ENCODE results near the gene FAM83G.

The FAM83G gene

DNA sequence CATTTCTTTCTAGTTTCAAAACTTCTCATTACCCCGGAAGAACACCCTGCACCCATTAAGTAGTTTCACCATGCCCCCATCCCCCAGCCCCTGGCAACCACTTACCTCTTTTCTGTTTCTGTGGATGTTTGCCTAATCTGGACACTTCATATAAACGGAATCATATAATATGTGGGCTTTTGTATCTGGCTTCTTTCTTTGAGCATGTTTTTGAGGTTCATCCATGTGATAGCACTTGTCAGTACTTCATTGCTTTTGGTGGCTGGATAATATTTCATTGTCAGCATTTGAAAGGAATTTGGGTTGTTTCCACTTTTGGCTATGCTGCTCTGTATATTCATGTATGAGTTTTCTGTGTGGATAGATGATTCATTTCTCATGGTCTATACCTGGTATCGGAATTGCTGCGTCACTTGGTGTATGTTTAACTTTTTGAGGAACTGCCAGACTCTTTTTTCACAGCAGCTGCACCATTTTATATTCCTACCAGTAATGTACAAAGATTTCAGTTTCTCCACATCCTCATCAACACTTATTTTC lies 82.6 kb downstream of the FAM83G start:
- no peaks in the 10 kb centered on the region for H3K4me1 ChIP-seq (ENCODE audit: insufficient read depth, insufficient read length)
- H3K36me3 ChIP-seq (ENCODE audit: insufficient read depth, insufficient read length, low read length) = peaks cover 22% of the 10 kb centered on the region
- H3K4me3 ChIP-seq (ENCODE audit: insufficient read length, low read depth) = no peak overlapping the region
- no peak overlapping the region for H3K9ac ChIP-seq (ENCODE audit: insufficient read length, low read depth)
- TF ChIP-seq SUZ12 (IDR thresholded peaks at IDR 0.05; ENCODE audit: extremely low read depth, insufficient read depth, insufficient read length) (no peak), ZNF274 (IDR thresholded peaks at IDR 0.05; ENCODE audit: low read depth, low read length) (no peak), YY1 (IDR thresholded peaks at IDR 0.05; ENCODE audit: insufficient read depth, insufficient read length) (no peak)
- no peaks in the 10 kb centered on the region for H3K27me3 ChIP-seq (ENCODE audit: insufficient read depth, insufficient read length)
- H3K9me3 ChIP-seq (ENCODE audit: insufficient read depth, low read length) = no peaks in the 10 kb centered on the region
- no peak for DNase-seq (ENCODE audit: low read depth, low spot score)

DNA sequence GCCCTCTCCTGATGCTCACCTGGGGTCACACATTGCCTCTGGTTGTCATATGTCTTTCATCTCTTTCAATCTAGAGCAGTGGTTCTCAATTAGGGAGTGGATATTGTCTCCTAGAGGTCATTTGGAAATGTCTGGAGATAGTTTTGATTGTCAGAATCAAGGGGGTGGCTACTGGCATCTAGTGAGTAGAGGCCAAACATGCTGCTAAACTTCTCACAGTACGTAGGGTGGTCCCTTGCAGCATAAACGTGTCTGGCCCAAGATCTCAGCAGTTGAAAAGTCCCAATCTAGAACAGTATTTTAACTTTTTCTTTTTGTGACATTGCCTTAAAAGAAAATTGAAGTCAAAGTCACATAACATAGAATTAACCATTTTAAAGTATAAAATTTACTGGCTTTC lies 83.1 kb downstream of the FAM83G start:
- TF ChIP-seq YY1 (IDR thresholded peaks at IDR 0.05; ENCODE audit: insufficient read depth, insufficient read length) (no peak), ZNF274 (IDR thresholded peaks at IDR 0.05; ENCODE audit: low read depth, low read length) (no peak), SUZ12 (IDR thresholded peaks at IDR 0.05; ENCODE audit: extremely low read depth, insufficient read depth, insufficient read length) (no peak)
- Histone ChIP-seq H3K9ac (ENCODE audit: insufficient read length, low read depth) (no peak overlapping the region), H3K9me3 (ENCODE audit: insufficient read depth, low read length) (no peaks in the 10 kb centered on the region), H3K36me3 (ENCODE audit: insufficient read depth, insufficient read length, low read length) (peaks cover 24% of the 10 kb centered on the region), H3K27me3 (ENCODE audit: insufficient read depth, insufficient read length) (no peaks in the 10 kb centered on the region), H3K4me3 (ENCODE audit: insufficient read length, low read depth) (no peak overlapping the region), H3K4me1 (ENCODE audit: insufficient read depth, insufficient read length) (no peaks in the 10 kb centered on the region)
- DNase-seq (ENCODE audit: low read depth, low spot score) = no peak

DNA sequence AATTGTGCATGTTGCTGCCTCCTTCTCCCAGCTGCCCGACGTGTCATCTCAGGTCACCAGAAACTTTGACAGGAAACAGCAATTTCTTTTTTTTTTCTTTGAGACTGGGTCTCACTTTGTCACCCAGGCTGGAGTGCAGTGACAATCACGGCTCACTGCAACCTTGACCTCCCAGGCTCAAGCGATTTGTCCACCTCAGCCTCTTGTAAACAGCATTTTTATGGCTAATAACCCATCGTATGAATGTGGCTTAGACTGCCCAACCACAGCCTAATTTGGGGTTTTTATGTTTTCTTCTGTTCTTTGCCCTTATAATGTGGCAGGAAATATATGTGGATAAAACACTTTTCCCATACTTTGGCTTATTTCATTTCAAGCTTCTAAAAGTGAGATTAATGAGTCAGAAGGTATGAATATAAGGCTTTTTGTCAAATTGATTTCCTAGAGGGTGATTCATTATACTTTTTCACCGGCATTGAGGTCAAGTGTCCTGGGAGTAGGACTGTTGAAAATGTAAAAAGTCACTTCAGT lies 83.6 kb downstream of the FAM83G start:
- Histone ChIP-seq H3K27me3 (ENCODE audit: insufficient read depth, insufficient read length) (no peaks in the 10 kb centered on the region), H3K9ac (ENCODE audit: insufficient read length, low read depth) (no peak overlapping the region), H3K4me3 (ENCODE audit: insufficient read length, low read depth) (no peak overlapping the region), H3K4me1 (ENCODE audit: insufficient read depth, insufficient read length) (no peaks in the 10 kb centered on the region), H3K9me3 (ENCODE audit: insufficient read depth, low read length) (no peaks in the 10 kb centered on the region), H3K36me3 (ENCODE audit: insufficient read depth, insufficient read length, low read length) (peaks cover 24% of the 10 kb centered on the region)
- TF ChIP-seq ZNF274 (IDR thresholded peaks at IDR 0.05; ENCODE audit: low read depth, low read length) (no peak), SUZ12 (IDR thresholded peaks at IDR 0.05; ENCODE audit: extremely low read depth, insufficient read depth, insufficient read length) (no peak), YY1 (IDR thresholded peaks at IDR 0.05; ENCODE audit: insufficient read depth, insufficient read length) (no peak)
- DNase-seq (ENCODE audit: low read depth, low spot score) = no peak

DNA sequence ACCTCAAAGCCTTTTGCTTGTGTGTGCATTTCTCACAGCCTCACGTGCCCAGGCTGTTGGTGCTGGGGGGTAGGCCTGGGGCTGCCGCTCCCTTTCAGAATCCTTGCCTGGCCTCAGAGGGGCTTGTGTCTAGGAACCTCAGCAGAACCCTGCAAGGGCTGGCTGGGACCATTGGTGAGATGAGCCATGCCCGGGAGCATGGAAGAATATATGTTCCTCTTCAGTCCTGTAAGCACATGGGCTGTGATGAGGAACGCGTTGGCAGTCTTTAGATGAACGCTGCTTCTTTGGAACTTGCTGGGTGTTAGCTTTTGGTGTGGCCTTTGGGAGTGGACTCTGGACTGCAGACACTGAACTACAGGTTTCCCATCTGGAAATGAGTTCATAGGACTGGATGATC lies 84.6 kb downstream of the FAM83G start:
- Histone ChIP-seq H3K4me1 (ENCODE audit: insufficient read depth, insufficient read length) (no peaks in the 10 kb centered on the region), H3K4me3 (ENCODE audit: insufficient read length, low read depth) (no peak overlapping the region), H3K27me3 (ENCODE audit: insufficient read depth, insufficient read length) (no peaks in the 10 kb centered on the region), H3K36me3 (ENCODE audit: insufficient read depth, insufficient read length, low read length) (peaks cover 32% of the 10 kb centered on the region), H3K9me3 (ENCODE audit: insufficient read depth, low read length) (no peaks in the 10 kb centered on the region), H3K9ac (ENCODE audit: insufficient read length, low read depth) (no peak overlapping the region)
- no peak for TF ChIP-seq ZNF274 (IDR thresholded peaks at IDR 0.05; ENCODE audit: low read depth, low read length)
- no peak for TF ChIP-seq SUZ12 (IDR thresholded peaks at IDR 0.05; ENCODE audit: extremely low read depth, insufficient read depth, insufficient read length)
- TF ChIP-seq YY1 (IDR thresholded peaks at IDR 0.05; ENCODE audit: insufficient read depth, insufficient read length) = no peak
- DNase-seq (ENCODE audit: low read depth, low spot score) = no peak
